HG03378 (cell line): ENCODE data around the gene ANKRD53.
"Not testable (repeated sequence)": the region's sequence is repeated elsewhere in the genome, so short reads cannot be mapped to it uniquely, and the experiment has no call there.

ENCODE experiments used
- ATAC-seq: cut with Tn5 transposase; IDR thresholded peaks from one replicate; pipeline ENCODE4 v1.9.1; 2021; ENCODE audit warnings: mild to moderate bottlenecking, moderate library complexity; ENCODE audit not compliant: unreplicated experiment

The ANKRD53 gene

DNA sequence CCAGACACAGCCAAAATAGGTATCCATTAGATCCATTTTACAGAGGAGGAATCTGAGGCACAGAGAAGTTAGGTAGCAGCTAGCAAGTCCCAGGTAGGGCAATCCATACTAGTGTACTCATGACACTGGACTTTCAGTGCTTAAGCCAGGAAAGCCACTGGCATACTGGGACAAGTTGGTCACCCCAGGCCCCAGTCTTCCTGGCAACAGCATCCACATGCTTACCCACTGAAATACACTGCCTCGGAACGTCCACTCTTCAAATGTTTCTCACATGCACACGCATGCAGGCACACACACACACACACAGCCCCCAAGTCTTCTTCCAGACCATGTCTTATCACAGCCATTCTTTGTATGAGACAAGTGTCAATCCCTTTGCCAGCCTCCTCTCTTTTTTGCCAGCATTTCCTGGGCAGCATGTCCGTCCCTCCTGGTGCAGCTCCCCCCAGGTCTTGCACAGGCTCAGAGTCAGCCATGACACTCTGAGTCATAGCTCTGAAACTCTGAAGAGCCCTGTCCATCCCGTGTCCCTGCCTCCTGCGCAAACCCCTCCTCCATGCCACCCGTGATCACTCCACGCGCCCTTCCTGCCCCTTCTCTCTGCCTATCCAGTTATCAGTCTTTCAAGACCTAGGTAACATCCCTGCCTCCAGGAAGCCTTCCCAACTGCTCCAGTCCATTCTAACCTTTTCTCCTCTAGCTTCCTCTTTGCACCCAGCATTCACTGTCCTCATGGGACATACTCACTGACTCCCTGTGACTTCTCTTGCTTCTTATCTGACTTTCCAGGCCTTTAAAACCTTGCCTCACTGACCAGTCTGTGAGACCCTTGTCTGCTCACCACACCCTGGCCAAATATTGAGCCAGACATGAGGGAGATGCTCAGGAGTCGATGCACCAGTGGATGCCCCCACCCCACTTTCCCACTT, 27.1 kb downstream of the ANKRD53 start:
- no peak for ATAC-seq

DNA sequence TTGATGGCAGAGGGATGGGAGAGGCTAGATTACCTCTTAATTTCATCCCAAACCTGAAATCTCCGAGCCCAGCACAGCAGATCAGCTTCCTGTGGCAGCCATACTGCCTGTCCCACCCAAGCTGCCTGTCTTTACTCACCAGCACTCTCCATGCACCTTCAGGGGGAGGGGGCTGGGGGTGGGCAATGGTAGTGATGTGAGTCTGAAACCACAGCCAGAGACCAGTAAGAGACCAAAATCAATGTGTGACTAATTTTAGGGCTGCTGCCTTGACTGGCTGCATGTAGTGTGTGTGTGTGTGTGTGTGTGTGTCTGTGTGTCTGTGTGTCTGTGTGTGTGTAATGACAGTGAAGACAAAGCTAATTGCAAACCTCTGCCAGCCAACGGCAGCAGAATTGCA, 27.9 kb downstream of the ANKRD53 start:
- ATAC-seq: no peak

DNA sequence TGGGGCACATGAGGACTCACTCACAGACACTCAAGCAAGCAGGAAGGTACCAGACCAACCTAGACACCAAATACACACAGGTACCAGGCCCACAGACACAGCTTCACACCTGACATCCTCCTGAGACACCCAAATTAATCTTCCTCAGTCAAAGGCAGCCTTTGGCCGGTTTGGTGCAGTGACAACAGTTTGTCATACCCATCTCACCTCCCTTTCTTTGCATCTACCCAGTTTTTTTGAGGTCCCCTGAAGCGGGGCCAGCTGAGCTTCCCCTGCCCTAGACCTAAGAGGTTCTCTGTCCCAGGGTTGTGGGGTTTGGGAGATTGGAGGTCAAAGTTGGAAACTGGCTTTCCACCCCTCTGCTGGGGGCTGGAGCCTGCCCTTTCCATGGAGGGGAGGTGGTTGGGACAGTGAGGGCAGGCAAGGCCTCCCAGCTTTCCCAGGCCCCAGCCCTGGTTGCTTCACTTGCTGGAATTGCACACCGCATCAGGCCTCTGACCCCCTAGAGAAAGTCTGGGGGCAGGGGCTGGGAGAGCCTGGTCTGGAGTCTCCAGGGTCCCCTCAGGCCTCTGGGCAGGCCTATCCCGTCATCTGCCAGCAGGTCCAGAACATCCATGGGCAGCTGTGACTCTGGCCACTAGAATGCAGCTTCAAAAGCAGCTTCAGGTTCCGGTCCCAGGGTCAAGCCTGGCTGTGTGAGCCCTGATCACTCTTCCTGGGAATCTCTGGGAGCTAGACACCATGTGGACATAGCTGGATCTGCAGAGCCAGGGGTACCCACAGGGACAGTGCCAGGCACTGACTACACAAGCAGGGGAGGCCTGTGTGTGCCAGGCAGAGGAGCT, 28.7 kb downstream of the ANKRD53 start:
- no peak for ATAC-seq

- no peak for ATAC-seq
Observed at GRCh38 chr2:71008342-71008741, 29.9 kb downstream of the ANKRD53 start.

GRCh38 chr2:71011786-71012185, 33.4 kb downstream of the ANKRD53 start:
- not testable (repeated sequence) for ATAC-seq

DNA sequence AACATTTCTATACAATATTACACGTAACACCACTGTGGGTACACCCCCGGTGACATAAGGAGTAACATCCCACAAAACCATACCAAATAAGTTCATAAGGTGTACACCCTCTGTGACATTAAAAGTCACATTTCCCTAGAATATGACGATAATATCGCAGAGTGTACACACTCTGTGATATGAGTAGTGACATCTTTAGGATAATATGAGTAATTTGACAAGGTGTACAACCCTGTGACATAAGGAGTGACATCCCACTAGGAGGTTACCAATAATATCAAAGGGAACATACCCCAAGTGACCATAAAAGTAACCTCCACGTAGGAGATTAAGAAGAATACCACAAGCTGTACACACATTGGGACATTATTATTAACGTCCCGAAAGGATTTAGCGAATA, 40.2 kb downstream of the ANKRD53 start:
- ATAC-seq: no peak

- ATAC-seq: not testable (repeated sequence)
Observed at GRCh38 chr2:71019989-71020388, 41.6 kb downstream of the ANKRD53 start.

- not testable (repeated sequence) for ATAC-seq
Observed at GRCh38 chr2:71021394-71021793, 43.0 kb downstream of the ANKRD53 start.

DNA sequence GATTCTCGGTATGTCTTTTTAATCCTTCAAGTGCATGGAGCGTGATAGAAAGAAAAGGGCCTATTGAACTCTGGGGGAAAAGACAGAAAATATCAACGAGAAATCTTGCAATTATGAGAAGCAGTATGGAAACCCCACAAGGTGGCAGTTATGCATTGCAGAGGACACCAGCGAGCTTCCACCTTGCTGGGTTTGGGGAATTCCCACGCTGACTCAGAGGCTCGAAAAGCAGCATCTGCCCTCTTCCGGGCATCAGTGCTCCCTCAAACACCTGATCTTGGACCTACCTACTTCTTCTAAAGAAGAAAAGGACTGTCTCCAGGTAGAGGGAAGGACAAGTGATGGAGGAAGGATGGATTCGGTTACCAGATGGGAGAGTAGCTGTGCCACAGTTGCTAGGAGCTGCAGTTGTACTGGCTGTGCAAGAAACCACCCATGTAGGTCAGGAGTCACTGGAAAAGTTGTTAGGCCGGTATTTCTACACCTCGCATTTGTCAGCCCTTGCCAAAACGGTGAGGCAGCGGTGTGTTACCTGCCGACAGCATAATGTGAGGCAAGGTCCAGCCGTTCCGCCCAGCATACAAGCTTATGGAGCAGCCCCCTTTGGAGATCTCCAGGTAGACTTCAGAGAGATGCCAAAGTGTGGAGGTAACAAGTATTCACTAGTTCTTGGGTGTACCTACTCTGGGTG, 45.3 kb downstream of the ANKRD53 start:
- ATAC-seq: not testable (repeated sequence)
